Mucosa of descending colon (tissue), 3 donors: ENCODE data around the gene EIPR1. TPM values are rescaled to one million over a fixed set of nuclear protein-coding genes. Genes with fewer than 3 reads are reported as not detected.

ENCODE experiments used
- ATAC-seq: fragments of 200-7000 bp; cut with Tn5 transposase; one replicate; pipeline ENCODE4 v1.9.1; 2020; ENCODE audit warnings: mild to moderate bottlenecking, moderate library complexity
- DNase-seq, 3 donors: peaks; one replicate each; pipeline ENCODE4 v3.0.0-alpha.2; 2020
- H3K36me3 ChIP-seq: fragments of 200-600 bp; one replicate; pipeline ENCODE4 v1.8.0; 2021; ENCODE audit warnings: low read depth, mild to moderate bottlenecking
- H3K4me1 ChIP-seq: fragments of 200-600 bp; one replicate; pipeline ENCODE4 v1.8.0; 2021; ENCODE audit warnings: low read depth, mild to moderate bottlenecking
- H3K4me3 ChIP-seq: fragments of 200-600 bp; one replicate; pipeline ENCODE4 v1.8.0; 2021; ENCODE audit warnings: mild to moderate bottlenecking
- H3K9me3 ChIP-seq: fragments of 200-600 bp; one replicate; pipeline ENCODE4 v1.8.0; 2021; ENCODE audit warnings: mild to moderate bottlenecking
- CTCF ChIP-seq: fragments of 200-600 bp; IDR thresholded peaks from one replicate; pipeline ENCODE4 v1.8.0; 2022; ENCODE audit warnings: antibody characterized with exemption, mild to moderate bottlenecking
- intact Hi-C, 2 donors: fragments of 100-400 bp; cut with DNase I in 1 of 2; cut with micrococcal nuclease in 1 of 2; formaldehyde crosslinking; loops; one replicate each; pipeline versions ENCODE4 v1.11.0 to v1.11.1; 2022; cut with DNase I, micrococcal nuclease
- total RNA-seq, 3 donors: library from RNA; stranded (reverse); fragmentation: NEBNext Ultra II Directional in 2 of 3; extraction: Animal tissue kit (Norgen Biotek cat#: 25700) in 2 of 3; gene quantifications; one replicate each; pipeline versions ENCODE4 v1.2.1 to v1.2.4, GENCODE V29; 2021 to 2023
- donor health status: DM: no; HTN: no; CAD: no; lungs with moderate emphysema.
- donor health status: DM: no; HTN: no; CAD: no.
- donor health status: DM: no; HTN: yes; CAD: no.

EIPR1 gene
- total RNA-seq, 3 donors from 2014 or later, result 15.9 to 27.1 (median 25.0) TPM

- Histone ChIP-seq H3K9me3 (no peaks in the 10 kb centered on the region), H3K4me3 (no peak overlapping the region), H3K36me3 (no peaks in the 10 kb centered on the region), H3K4me1 (no peaks in the 10 kb centered on the region)
- intact Hi-C loops, result no loop called here
- DNase-seq (no peak), ATAC-seq (no peak)
- TF ChIP-seq CTCF, result no peak
Observed at GRCh38 chr2:3311601-3312000, 66.0 kb downstream of the EIPR1 start.

- ATAC-seq (no peak), DNase-seq (no peak)
- intact Hi-C loops, result no loop called here
- H3K36me3 ChIP-seq, result no peaks in the 10 kb centered on the region
- H3K4me1 ChIP-seq, result peaks cover 5% of the 10 kb centered on the region
- TF ChIP-seq CTCF, result no peak
- no peaks in the 10 kb centered on the region for H3K9me3 ChIP-seq
- H3K4me3 ChIP-seq, result no peak overlapping the region
Observed at GRCh38 chr2:3309496-3310355, 67.9 kb downstream of the EIPR1 start.

GRCh38 chr2:3307901-3308300, 69.7 kb downstream of the EIPR1 start:
- H3K36me3 ChIP-seq, result no peaks in the 10 kb centered on the region
- intact Hi-C loops, result no loop called here
- H3K4me3 ChIP-seq, result no peak overlapping the region
- TF ChIP-seq CTCF, result no peak
- ATAC-seq (no peak), DNase-seq (no peak)
- no peaks in the 10 kb centered on the region for H3K9me3 ChIP-seq
- H3K4me1 ChIP-seq, result peaks cover 10% of the 10 kb centered on the region

- TF ChIP-seq CTCF, result no peak
- Histone ChIP-seq H3K36me3 (no peaks in the 10 kb centered on the region), H3K4me3 (no peak overlapping the region), H3K9me3 (no peaks in the 10 kb centered on the region), H3K4me1 (peaks cover 10% of the 10 kb centered on the region)
- no peak for DNase-seq
- no peak for ATAC-seq
- intact Hi-C loops, result no loop called here
Observed at GRCh38 chr2:3307236-3307635, 70.4 kb downstream of the EIPR1 start.

- Histone ChIP-seq H3K4me1 (peaks cover 10% of the 10 kb centered on the region), H3K36me3 (no peaks in the 10 kb centered on the region), H3K4me3 (no peak overlapping the region), H3K9me3 (no peaks in the 10 kb centered on the region)
- peak; percentile 73 for ATAC-seq
- intact Hi-C loops, result no loop called here
- TF ChIP-seq CTCF, result no peak
- DNase-seq, result peak in 2 of 3 donors; percentile 28 to 49
Observed at GRCh38 chr2:3305952-3306351, 71.7 kb downstream of the EIPR1 start.
